Tibial nerve (tissue), 4 donors: ENCODE results near the gene HHLA2. TPM values are rescaled to one million over a fixed set of nuclear protein-coding genes. Genes with fewer than 3 reads are reported as not detected.

ENCODE experiments used
- DNase-seq, 2 donors: peaks; one replicate each; pipeline ENCODE4 v3.0.0-alpha.2; 2019; ENCODE audit warnings: low spot score in 2 of 2
- H3K27ac ChIP-seq, 4 donors: fragments of 200-600 bp; sonication (generic) in 3 of 4; one replicate each; pipeline ENCODE4 v1.5.1; 2017 to 2019; ENCODE audit warnings: mild to moderate bottlenecking in 1 of 4
- H3K27me3 ChIP-seq, 2 donors: fragments of 200-600 bp; sonication (generic) in 1 of 2; one replicate each; pipeline versions ENCODE4 v1.5.1 to v1.6.0; 2017 to 2019
- H3K36me3 ChIP-seq, 3 donors: fragments of 200-600 bp; sonication (generic); one replicate each; pipeline ENCODE4 v1.5.1; 2018 to 2019
- H3K4me1 ChIP-seq, 4 donors: fragments of 200-600 bp; sonication (generic) in 3 of 4; one replicate each; pipeline ENCODE4 v1.5.1; 2017 to 2019
- H3K4me3 ChIP-seq, 4 donors: fragments of 200-600 bp; sonication (generic) in 3 of 4; one replicate each; pipeline ENCODE4 v1.5.1; 2017 to 2019; ENCODE audit warnings: mild to moderate bottlenecking in 1 of 4, moderate library complexity in 1 of 4
- H3K9me3 ChIP-seq, 4 donors: fragments of 200-600 bp; sonication (generic) in 3 of 4; one replicate each; pipeline ENCODE4 v1.5.1; 2017 to 2019
- EP300 ChIP-seq, 2 donors: sonication (generic); formaldehyde crosslinking; IDR thresholded peaks; one replicate each; pipeline ENCODE4 v1.6.1; 2017; ENCODE audit warnings: antibody characterized with exemption in 2 of 2, mild to moderate bottlenecking in 1 of 2
- POLR2A ChIP-seq, 2 donors: fragments of 450-650 bp; IDR thresholded peaks; one replicate each; pipeline ENCODE4 v1.6.1; 2017; ENCODE audit warnings: antibody characterized with exemption in 2 of 2, mild to moderate bottlenecking in 2 of 2, moderate library complexity in 2 of 2
- WGBS, 2 donors: methylation state at CpG; one replicate each; pipeline ENCODE4 v1.1.5; 2018; 5-methylcytosine and 5-hydroxymethylcytosine counted together
- total RNA-seq, 4 donors: library from RNA; depleted of rRNA; stranded (reverse); fragments of >200 nt; gene quantifications; one replicate each; pipeline ENCODE4 v1.1.0, GENCODE V29; 2016
- TF ChIP-seq, protein P1 (sequence below), 5 experiments: fragments of 200-600 bp in 3 of 5; fragments of 450-650 bp in 2 of 5; sonication (generic) in 3 of 5; IDR thresholded peaks; one replicate each; pipeline ENCODE4 v1.5.1; 2016 to 2019; ENCODE audit warnings: antibody characterized with exemption in 5 of 5, mild to moderate bottlenecking in 3 of 5, moderate library complexity in 2 of 5

HHLA2 gene
- total RNA-seq, 4 donors from 2014 or later = 0.21 to 6.1 TPM; not detected in 2

DNA sequence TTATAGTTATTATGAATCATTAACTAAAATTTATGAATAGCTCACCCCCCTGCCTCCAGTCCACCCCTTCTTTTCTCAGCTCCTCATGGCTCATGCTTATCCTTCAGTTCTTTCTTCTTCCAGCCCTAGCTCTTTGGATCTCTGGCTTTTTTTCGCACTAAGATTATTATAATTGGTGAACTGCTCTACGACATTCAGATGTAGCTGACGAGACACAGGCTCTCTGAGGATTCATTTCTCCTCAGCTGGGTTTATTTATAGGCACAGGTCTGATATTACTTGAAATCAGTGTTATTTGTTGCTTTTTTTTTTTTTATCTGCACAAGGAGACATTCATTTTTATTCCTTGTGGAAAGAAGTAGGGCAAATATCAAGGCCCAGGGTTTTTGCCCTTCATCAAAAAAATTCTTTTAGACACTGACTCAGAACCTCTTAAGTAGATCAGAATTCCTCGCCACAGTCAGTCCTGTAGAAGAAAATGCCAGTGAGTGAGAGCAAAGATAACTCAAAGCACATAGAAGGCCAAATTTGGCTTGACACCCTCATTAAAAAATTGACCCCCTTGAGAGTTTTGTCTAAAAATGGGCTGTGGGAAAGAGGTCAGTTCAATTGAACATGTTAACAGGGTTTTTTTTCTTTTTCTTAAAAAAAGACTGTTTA is 107.5 kb downstream of the HHLA2 start:
- WGBS, 2 donors = 70 to 79% methylated on average over 4 of the region's 4 CpGs
- H3K27me3 ChIP-seq = no peaks in the 10 kb centered on the region
- no peak for DNase-seq
- TF ChIP-seq POLR2A (IDR thresholded peaks at IDR 0.05) = no peak
- TF ChIP-seq, protein P1, sequence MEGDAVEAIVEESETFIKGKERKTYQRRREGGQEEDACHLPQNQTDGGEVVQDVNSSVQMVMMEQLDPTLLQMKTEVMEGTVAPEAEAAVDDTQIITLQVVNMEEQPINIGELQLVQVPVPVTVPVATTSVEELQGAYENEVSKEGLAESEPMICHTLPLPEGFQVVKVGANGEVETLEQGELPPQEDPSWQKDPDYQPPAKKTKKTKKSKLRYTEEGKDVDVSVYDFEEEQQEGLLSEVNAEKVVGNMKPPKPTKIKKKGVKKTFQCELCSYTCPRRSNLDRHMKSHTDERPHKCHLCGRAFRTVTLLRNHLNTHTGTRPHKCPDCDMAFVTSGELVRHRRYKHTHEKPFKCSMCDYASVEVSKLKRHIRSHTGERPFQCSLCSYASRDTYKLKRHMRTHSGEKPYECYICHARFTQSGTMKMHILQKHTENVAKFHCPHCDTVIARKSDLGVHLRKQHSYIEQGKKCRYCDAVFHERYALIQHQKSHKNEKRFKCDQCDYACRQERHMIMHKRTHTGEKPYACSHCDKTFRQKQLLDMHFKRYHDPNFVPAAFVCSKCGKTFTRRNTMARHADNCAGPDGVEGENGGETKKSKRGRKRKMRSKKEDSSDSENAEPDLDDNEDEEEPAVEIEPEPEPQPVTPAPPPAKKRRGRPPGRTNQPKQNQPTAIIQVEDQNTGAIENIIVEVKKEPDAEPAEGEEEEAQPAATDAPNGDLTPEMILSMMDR (IDR thresholded peaks at IDR 0.05) = no peak
- TF ChIP-seq EP300 (IDR thresholded peaks at IDR 0.05) = no peak
- no peak overlapping the region for H3K27ac ChIP-seq
- H3K4me3 ChIP-seq = no peak overlapping the region
- H3K9me3 ChIP-seq = no peaks in the 10 kb centered on the region
- H3K4me1 ChIP-seq = no peaks in the 10 kb centered on the region
- H3K36me3 ChIP-seq = no peaks in the 10 kb centered on the region

DNA sequence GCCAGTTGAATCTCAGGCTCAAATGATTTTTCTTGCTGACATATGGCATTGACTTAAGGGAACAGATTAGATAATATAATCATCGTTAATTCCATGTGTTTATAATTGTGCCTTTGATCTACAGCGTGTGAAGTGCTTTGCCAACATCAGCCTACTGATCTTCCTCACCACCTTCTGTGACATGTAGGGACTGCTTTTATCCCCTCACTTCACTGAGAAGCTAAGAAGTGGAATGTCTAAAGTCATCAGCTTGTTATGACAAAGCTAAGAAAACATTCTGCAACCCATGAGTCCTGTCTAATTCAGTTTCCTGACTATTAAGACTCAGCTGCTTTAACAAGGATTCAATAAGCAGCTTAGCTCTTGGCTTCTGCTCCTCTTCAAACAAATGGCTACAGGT is 108.0 kb downstream of the HHLA2 start:
- no peaks in the 10 kb centered on the region for H3K9me3 ChIP-seq
- H3K36me3 ChIP-seq = no peaks in the 10 kb centered on the region
- H3K4me3 ChIP-seq = no peak overlapping the region
- 64 to 71% methylated on average over 2 of the region's 2 CpGs for WGBS, 2 donors
- DNase-seq = no peak
- no peaks in the 10 kb centered on the region for H3K27me3 ChIP-seq
- no peak for TF ChIP-seq POLR2A (IDR thresholded peaks at IDR 0.05)
- no peak for TF ChIP-seq EP300 (IDR thresholded peaks at IDR 0.05)
- TF ChIP-seq, protein P1 (IDR thresholded peaks at IDR 0.05) = no peak
- no peaks in the 10 kb centered on the region for H3K4me1 ChIP-seq
- H3K27ac ChIP-seq = no peak overlapping the region

DNA sequence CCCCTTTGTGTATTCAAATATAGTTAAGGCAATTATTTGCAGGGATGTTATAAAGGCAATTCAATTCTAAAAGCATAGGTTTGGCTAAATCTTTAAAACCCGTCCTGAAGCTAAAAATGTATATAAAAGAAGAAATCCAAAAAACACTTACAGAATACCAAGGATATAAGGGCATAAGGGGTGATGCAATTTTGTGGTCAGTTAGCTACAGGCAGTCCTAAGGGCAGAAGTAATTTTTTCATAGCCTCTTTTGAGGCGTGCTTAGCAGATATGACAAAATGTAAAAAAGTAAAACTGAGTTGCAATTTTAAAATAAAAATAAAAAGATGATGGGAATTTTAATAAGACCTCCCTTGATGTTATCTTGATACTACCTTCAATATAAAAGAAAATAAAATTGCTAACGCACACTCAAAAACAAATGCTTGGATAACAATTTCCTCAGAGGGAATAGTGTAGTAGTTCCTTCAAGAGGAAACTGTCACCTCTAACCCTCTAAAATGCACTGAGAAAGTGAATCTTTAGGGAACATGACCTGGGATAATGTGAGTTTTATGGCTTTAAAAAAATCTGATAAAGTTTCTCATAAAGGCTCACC is 109.8 kb downstream of the HHLA2 start:
- 71 to 75% methylated on average over 3 of the region's 3 CpGs for WGBS, 2 donors
- Histone ChIP-seq H3K4me1 (no peaks in the 10 kb centered on the region), H3K4me3 (no peak overlapping the region), H3K27me3 (no peaks in the 10 kb centered on the region), H3K27ac (no peak overlapping the region), H3K9me3 (no peaks in the 10 kb centered on the region), H3K36me3 (no peaks in the 10 kb centered on the region)
- no peak for DNase-seq
- TF ChIP-seq POLR2A (IDR thresholded peaks at IDR 0.05) (no peak), EP300 (IDR thresholded peaks at IDR 0.05) (no peak)
- TF ChIP-seq, protein P1 (IDR thresholded peaks at IDR 0.05) = no peak

DNA sequence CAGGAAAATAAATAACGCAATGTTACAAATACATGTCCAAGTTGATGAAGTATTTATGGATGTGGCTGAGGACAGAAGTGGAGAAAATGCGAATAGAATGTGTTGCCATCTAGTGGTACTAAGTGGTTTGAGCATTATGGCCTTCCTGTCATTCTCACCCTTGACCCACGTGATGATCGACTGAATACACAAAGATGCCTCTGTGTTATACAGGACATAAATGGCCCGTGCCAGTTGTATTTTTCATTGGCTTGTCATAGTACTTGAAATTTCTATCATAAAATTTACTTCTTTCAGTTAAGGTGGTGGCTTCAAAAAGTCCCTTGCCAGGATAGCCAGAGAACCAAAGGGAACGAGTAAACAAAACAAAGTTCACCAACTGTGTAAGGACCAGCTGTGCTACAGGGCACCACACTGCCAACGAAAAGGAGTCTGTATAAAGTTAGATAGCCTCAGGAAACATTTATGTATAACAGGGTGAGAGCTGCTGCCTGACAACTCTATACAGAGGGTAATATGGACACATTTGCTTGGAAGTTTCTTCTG is 110.4 kb downstream of the HHLA2 start:
- Histone ChIP-seq H3K4me1 (no peaks in the 10 kb centered on the region), H3K27me3 (no peaks in the 10 kb centered on the region), H3K4me3 (no peak overlapping the region), H3K9me3 (no peaks in the 10 kb centered on the region), H3K27ac (no peak overlapping the region), H3K36me3 (no peaks in the 10 kb centered on the region)
- WGBS, 2 donors = 33 to 36% methylated on average over 7 of the region's 7 CpGs
- DNase-seq = peak in 1 of 2 donors; percentile 40
- no peak for TF ChIP-seq POLR2A (IDR thresholded peaks at IDR 0.05)
- TF ChIP-seq, protein P1 (IDR thresholded peaks at IDR 0.05) = peak; percentile 33 to 55 (median 46)

DNA sequence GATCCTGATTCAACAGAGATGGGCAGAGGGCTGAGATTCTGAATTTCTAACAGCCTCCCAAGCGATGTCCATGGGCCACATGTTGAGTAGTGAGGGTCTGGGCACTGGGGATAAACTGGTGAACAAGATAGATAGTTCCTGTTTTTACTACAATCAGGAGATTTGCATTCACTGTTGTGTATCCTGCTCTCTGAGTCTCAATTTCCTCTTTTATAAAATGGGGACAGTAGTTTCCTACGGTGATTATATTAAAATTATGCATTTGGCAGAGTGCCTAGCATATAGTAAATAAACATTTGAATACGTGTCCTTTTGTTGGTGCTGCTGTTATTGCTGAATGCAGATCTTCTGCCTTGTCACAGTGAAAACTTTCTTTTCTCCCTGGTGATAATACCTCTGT is 111.5 kb downstream of the HHLA2 start:
- no peak for DNase-seq
- H3K9me3 ChIP-seq = no peaks in the 10 kb centered on the region
- WGBS, 2 donors = 55 to 56% methylated on average over 3 of the region's 3 CpGs

More for the DNA sequence above, 111.5 kb downstream of the HHLA2 start:
- no peaks in the 10 kb centered on the region for H3K27me3 ChIP-seq
- no peaks in the 10 kb centered on the region for H3K36me3 ChIP-seq
- no peak overlapping the region for H3K4me3 ChIP-seq
- no peaks in the 10 kb centered on the region for H3K4me1 ChIP-seq
- H3K27ac ChIP-seq = peak overlapping the region in 1 of 4 donors; percentile 8
- TF ChIP-seq POLR2A (IDR thresholded peaks at IDR 0.05) = no peak
